Neuronal stem cell (in vitro differentiated cells): Measurements from ENCODE around the gene MAPK4.
"Not testable (repeated sequence)": the region's sequence is repeated elsewhere in the genome, so short reads cannot be mapped to it uniquely, and the experiment has no call there.

Experiments used
- DNase-seq: peaks from one replicate; pipeline ENCODE4 v3.0.0-alpha.2; 2013; ENCODE audit warnings: low spot score
- H2AFZ ChIP-seq: one replicate; pipeline ENCODE4 v1.6.1; 2013; ENCODE audit warnings: mild to moderate bottlenecking, low read length, inconsistent platforms
- H2AK5ac ChIP-seq: 2 replicates; pipeline ENCODE4 v1.6.1; 2013; ENCODE audit warnings: low read depth, mild to moderate bottlenecking, inconsistent platforms, low read length, moderate library complexity, mixed read lengths
- H2BK120ac ChIP-seq: 2 replicates; pipeline ENCODE4 v1.6.1; 2013; ENCODE audit warnings: low read depth, mild to moderate bottlenecking, inconsistent platforms, low read length, moderate library complexity, mixed read lengths
- H2BK12ac ChIP-seq: one replicate; pipeline ENCODE4 v1.6.1; 2013; ENCODE audit warnings: low read length, inconsistent platforms
- H2BK15ac ChIP-seq: 2 replicates; pipeline ENCODE4 v1.6.1; 2013; ENCODE audit warnings: mild to moderate bottlenecking, low read length, inconsistent platforms, mixed read lengths
- H2BK5ac ChIP-seq: one replicate; pipeline ENCODE4 v1.6.1; 2013; ENCODE audit warnings: inconsistent platforms, mild to moderate bottlenecking, low read length, moderate library complexity
- H3K14ac ChIP-seq: one replicate; pipeline ENCODE4 v1.6.1; 2013; ENCODE audit warnings: low read length, inconsistent platforms
- H3K18ac ChIP-seq: 2 replicates; pipeline ENCODE4 v1.6.1; 2013; ENCODE audit warnings: low read length, inconsistent platforms
- H3K23ac ChIP-seq: 2 replicates; pipeline ENCODE4 v1.6.1; 2013; ENCODE audit warnings: low read depth, mild to moderate bottlenecking, mixed read lengths, low read length, inconsistent platforms; ENCODE audit not compliant: poor library complexity
- H3K27ac ChIP-seq: replicated peaks from 3 replicates; pipeline ENCODE4 v1.5.1; 2013; ENCODE audit warnings: low read length, inconsistent platforms
- H3K27me3 ChIP-seq, 3 experiments: 2 replicates each; pipeline ENCODE4 v1.6.1; 2013; ENCODE audit warnings: low read length in 3 of 3, mild to moderate bottlenecking in 2 of 3, inconsistent platforms in 1 of 3, low read depth in 1 of 3, mixed read lengths in 1 of 3, moderate library complexity in 1 of 3; ENCODE audit not compliant: control insufficient read depth in 3 of 3, insufficient read depth in 3 of 3
- H3K36me3 ChIP-seq, 2 donors: replicated peaks in 1 of 2; 2 replicates each; pipeline ENCODE4 v1.6.1; 2013; ENCODE audit warnings: low read length in 2 of 2; ENCODE audit not compliant: control insufficient read depth in 2 of 2, insufficient read depth in 2 of 2
- H3K4ac ChIP-seq: 2 replicates; pipeline ENCODE4 v1.6.1; 2013; ENCODE audit warnings: inconsistent platforms, mild to moderate bottlenecking, low read length, moderate library complexity
- H3K4me1 ChIP-seq, 2 donors: 1 replicate in 1 of 2; 2 replicates in 1 of 2; pipeline ENCODE4 v1.6.1; 2013; ENCODE audit warnings: low read length in 2 of 2, low read depth in 1 of 2; ENCODE audit not compliant: control insufficient read depth in 2 of 2, insufficient read depth in 1 of 2
- H3K4me2 ChIP-seq: one replicate; pipeline ENCODE4 v1.6.1; 2013; ENCODE audit warnings: mild to moderate bottlenecking, low read length, inconsistent platforms; ENCODE audit not compliant: insufficient read depth, poor library complexity, severe bottlenecking
- H3K4me3 ChIP-seq, 2 donors: 2 replicates each; pipeline ENCODE4 v1.5.1; 2013; ENCODE audit warnings: low read length in 2 of 2, mild to moderate bottlenecking in 2 of 2, inconsistent platforms in 1 of 2, moderate library complexity in 1 of 2
- H3K79me1 ChIP-seq: one replicate; pipeline ENCODE4 v1.6.1; 2013; ENCODE audit warnings: low read depth, mild to moderate bottlenecking, inconsistent platforms, low read length, moderate library complexity
- H3K9ac ChIP-seq: one replicate; pipeline ENCODE4 v1.6.1; 2013; ENCODE audit warnings: mild to moderate bottlenecking, low read depth, low read length, inconsistent platforms; ENCODE audit not compliant: poor library complexity
- H3K9me3 ChIP-seq, 2 donors: replicated peaks in 1 of 2; 2 replicates each; pipeline versions ENCODE3 to v1.6.1; 2013; ENCODE audit warnings: low read length in 2 of 2, mild to moderate bottlenecking in 2 of 2, inconsistent platforms in 1 of 2, low read depth in 1 of 2, mixed read lengths in 1 of 2, moderate library complexity in 1 of 2; ENCODE audit not compliant: control insufficient read depth in 2 of 2, insufficient read depth in 1 of 2
- H4K8ac ChIP-seq: one replicate; pipeline ENCODE4 v1.6.1; 2013; ENCODE audit warnings: low read depth, mild to moderate bottlenecking, inconsistent platforms, low read length, moderate library complexity
- H4K91ac ChIP-seq: one replicate; pipeline ENCODE4 v1.6.1; 2013; ENCODE audit warnings: low read length, low read depth, mild to moderate bottlenecking, inconsistent platforms; ENCODE audit not compliant: poor library complexity
- WGBS, 2 donors: extraction: QIAGEN DNeasy Blood & Tissue Kit; methylation state at CpG; one replicate each; pipeline ENCODE4 v1.1.7; 2013; ENCODE audit warnings: missing lambda C conversion rate in 2 of 2, mixed read lengths in 1 of 2; ENCODE audit not compliant: insufficient read length in 2 of 2, insufficient replicate concordance in 1 of 2; ENCODE audit errors: extremely low coverage in 2 of 2; 5-methylcytosine and 5-hydroxymethylcytosine counted together

MAPK4 gene

GRCh38 chr18:50706651-50707050, 146.8 kb downstream of the MAPK4 start:
- H3K4me1 ChIP-seq = peaks cover 0 to 11% of the 10 kb centered on the region in 2 donors
- no peak overlapping the region for H2AFZ ChIP-seq
- H2BK15ac ChIP-seq = no peak overlapping the region
- H2AK5ac ChIP-seq = no peak overlapping the region
- no CpG with 5 or more reads among the region's 2 CpGs for WGBS, 2 donors
- no peak for DNase-seq
- H3K79me1 ChIP-seq = no peaks in the 10 kb centered on the region
- no peak overlapping the region for H3K9ac ChIP-seq
- no peak overlapping the region for H4K8ac ChIP-seq
- no peaks in the 10 kb centered on the region for H3K9me3 ChIP-seq
- H3K27me3 ChIP-seq = no peaks in the 10 kb centered on the region
- H4K91ac ChIP-seq = no peak overlapping the region
- H3K4me3 ChIP-seq = no peak overlapping the region
- H3K14ac ChIP-seq = no peak overlapping the region
- H3K27ac ChIP-seq = no peak overlapping the region
- H3K4ac ChIP-seq = no peak overlapping the region
- H3K18ac ChIP-seq = no peak overlapping the region
- H2BK120ac ChIP-seq = no peak overlapping the region
- H3K36me3 ChIP-seq = no peaks in the 10 kb centered on the region
- H2BK12ac ChIP-seq = no peak overlapping the region
- no peak overlapping the region for H3K23ac ChIP-seq
- H3K4me2 ChIP-seq = no peak overlapping the region
- H2BK5ac ChIP-seq = no peak overlapping the region

- not testable (repeated sequence) for H2BK15ac ChIP-seq, H3K9ac ChIP-seq, H4K91ac ChIP-seq, H2AK5ac ChIP-seq, H3K79me1 ChIP-seq, H3K27ac ChIP-seq, H2AFZ ChIP-seq, H2BK12ac ChIP-seq, H2BK5ac ChIP-seq, H3K4me2 ChIP-seq, H4K8ac ChIP-seq, H3K14ac ChIP-seq, H3K27me3 ChIP-seq, H3K4ac ChIP-seq, H3K9me3 ChIP-seq, H2BK120ac ChIP-seq, H3K36me3 ChIP-seq, H3K18ac ChIP-seq, DNase-seq, H3K23ac ChIP-seq, H3K4me3 ChIP-seq
- no CpG with 5 or more reads among the region's 7 CpGs for WGBS, 2 donors
- peaks cover 5 to 11% of the 10 kb centered on the region in 2 donors for H3K4me1 ChIP-seq
Observed at GRCh38 chr18:50707297-50707696, 147.4 kb downstream of the MAPK4 start.

GRCh38 chr18:50707855-50708469, 148.1 kb downstream of the MAPK4 start:
- no peak for DNase-seq
- Histone ChIP-seq H3K36me3 (no peaks in the 10 kb centered on the region), H2BK5ac (no peak overlapping the region), H2BK120ac (no peak overlapping the region), H4K8ac (no peak overlapping the region), H3K4me2 (no peak overlapping the region), H3K18ac (no peak overlapping the region), H2BK12ac (no peak overlapping the region), H2AFZ (no peak overlapping the region), H3K4ac (no peak overlapping the region), H3K4me3 (no peak overlapping the region), H3K9me3 (no peaks in the 10 kb centered on the region), H3K14ac (no peak overlapping the region), H3K27ac (no peak overlapping the region), H3K9ac (no peak overlapping the region), H3K23ac (no peak overlapping the region), H3K27me3 (no peaks in the 10 kb centered on the region), H2AK5ac (no peak overlapping the region), H4K91ac (no peak overlapping the region), H2BK15ac (no peak overlapping the region), H3K79me1 (no peaks in the 10 kb centered on the region), H3K4me1 (peaks cover 8 to 11% of the 10 kb centered on the region in 2 donors)
- no CpG with 5 or more reads among the region's 7 CpGs for WGBS, 2 donors

GRCh38 chr18:50709193-50709592, 149.3 kb downstream of the MAPK4 start:
- Histone ChIP-seq H2AFZ (no peak overlapping the region), H3K14ac (no peak overlapping the region), H3K4me2 (no peak overlapping the region), H3K9ac (no peak overlapping the region), H2BK5ac (peak overlapping the region; percentile 21), H3K36me3 (no peaks in the 10 kb centered on the region), H3K27me3 (no peaks in the 10 kb centered on the region), H3K23ac (no peak overlapping the region), H3K4me3 (no peak overlapping the region), H2AK5ac (no peak overlapping the region), H3K18ac (peak overlapping the region; percentile 62), H3K27ac (no peak overlapping the region), H2BK15ac (no peak overlapping the region), H3K4me1 (peaks cover 8 to 11% of the 10 kb centered on the region in 2 donors), H3K9me3 (no peaks in the 10 kb centered on the region), H2BK12ac (no peak overlapping the region), H2BK120ac (no peak overlapping the region), H3K4ac (no peak overlapping the region), H3K79me1 (no peaks in the 10 kb centered on the region), H4K8ac (no peak overlapping the region), H4K91ac (no peak overlapping the region)
- no peak for DNase-seq
- WGBS, 2 donors = no CpG with 5 or more reads among the region's 7 CpGs
